Stimulated activated naive CD8-positive, alpha-beta T cell treated with anti-CD3 and anti-CD28 coated beads, Interleukin-15, Interleukin-2, amounts not matched to agents 100 ng/mL and 50 ng/mL, for 24 hours (primary cell): ENCODE results near the gene UGGT2.
"Not testable (repeated sequence)": the region's sequence is repeated elsewhere in the genome, so short reads cannot be mapped to it uniquely, and the experiment has no call there.

Experiments used
- H3K27ac Mint-ChIP-seq: one replicate; pipeline ENCODE4 v1.8.0; 2021; ENCODE audit warnings: mild to moderate bottlenecking, mixed read lengths
- H3K27me3 Mint-ChIP-seq: one replicate; pipeline ENCODE4 v1.8.0; 2021; ENCODE audit warnings: mixed read lengths
- H3K36me3 Mint-ChIP-seq: one replicate; pipeline ENCODE4 v1.8.0; 2021; ENCODE audit warnings: low read depth, mixed read lengths
- H3K4me1 Mint-ChIP-seq: one replicate; pipeline ENCODE4 v1.8.0; 2021; ENCODE audit warnings: low read depth, mixed read lengths
- H3K4me3 Mint-ChIP-seq: one replicate; pipeline ENCODE4 v1.8.0; 2021; ENCODE audit warnings: mild to moderate bottlenecking, mixed read lengths
- H3K9me3 Mint-ChIP-seq: one replicate; pipeline ENCODE4 v1.8.0; 2021; ENCODE audit warnings: mixed read lengths

The UGGT2 gene

DNA sequence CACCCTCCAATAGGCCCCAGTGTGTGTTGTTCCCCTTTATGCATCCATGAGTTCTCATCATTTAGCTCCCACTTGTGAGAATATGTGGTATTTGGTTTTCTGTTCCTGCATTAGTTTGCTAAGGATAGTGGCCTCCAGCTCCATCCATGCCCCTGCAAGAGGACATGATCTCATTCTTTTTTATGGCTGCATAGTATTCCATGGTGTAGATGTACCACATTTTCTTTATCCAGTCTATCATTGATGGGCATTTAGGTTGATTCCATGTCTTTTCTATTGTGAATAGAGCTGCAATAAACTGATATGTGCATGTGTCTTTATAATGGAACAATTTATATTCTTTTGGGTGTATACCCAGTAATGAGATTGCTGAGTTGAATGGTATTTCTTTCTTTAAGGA lies 263.9 kb downstream of the UGGT2 start:
- H3K4me1 Mint-ChIP-seq, H3K9me3 Mint-ChIP-seq, H3K27me3 Mint-ChIP-seq, H3K27ac Mint-ChIP-seq, H3K4me3 Mint-ChIP-seq: not testable (repeated sequence)
- peaks cover 90% of the 10 kb centered on the region for H3K36me3 Mint-ChIP-seq

DNA sequence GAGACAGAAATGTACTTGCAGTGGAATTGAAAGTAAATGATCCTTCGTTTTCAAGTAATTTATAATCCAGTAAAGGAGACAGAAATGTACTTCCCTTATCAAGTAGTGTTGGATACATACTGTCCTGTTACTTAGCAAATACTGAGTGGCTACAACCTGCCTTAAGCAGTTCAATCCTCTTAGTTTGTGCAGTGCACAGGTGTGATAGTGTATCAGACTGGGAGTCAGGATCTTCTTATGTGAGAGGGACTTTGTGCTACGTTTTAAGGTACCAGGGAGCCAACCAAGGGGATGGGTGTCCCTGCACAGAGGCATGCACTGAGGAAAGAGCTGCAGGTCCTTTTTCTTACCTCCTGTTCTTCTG lies 265.1 kb downstream of the UGGT2 start:
- no peak overlapping the region for H3K4me3 Mint-ChIP-seq
- no peaks in the 10 kb centered on the region for H3K27me3 Mint-ChIP-seq
- H3K4me1 Mint-ChIP-seq, result no peaks in the 10 kb centered on the region
- peaks cover 83% of the 10 kb centered on the region for H3K36me3 Mint-ChIP-seq
- peaks cover 4% of the 10 kb centered on the region for H3K9me3 Mint-ChIP-seq
- H3K27ac Mint-ChIP-seq, result no peak overlapping the region

DNA sequence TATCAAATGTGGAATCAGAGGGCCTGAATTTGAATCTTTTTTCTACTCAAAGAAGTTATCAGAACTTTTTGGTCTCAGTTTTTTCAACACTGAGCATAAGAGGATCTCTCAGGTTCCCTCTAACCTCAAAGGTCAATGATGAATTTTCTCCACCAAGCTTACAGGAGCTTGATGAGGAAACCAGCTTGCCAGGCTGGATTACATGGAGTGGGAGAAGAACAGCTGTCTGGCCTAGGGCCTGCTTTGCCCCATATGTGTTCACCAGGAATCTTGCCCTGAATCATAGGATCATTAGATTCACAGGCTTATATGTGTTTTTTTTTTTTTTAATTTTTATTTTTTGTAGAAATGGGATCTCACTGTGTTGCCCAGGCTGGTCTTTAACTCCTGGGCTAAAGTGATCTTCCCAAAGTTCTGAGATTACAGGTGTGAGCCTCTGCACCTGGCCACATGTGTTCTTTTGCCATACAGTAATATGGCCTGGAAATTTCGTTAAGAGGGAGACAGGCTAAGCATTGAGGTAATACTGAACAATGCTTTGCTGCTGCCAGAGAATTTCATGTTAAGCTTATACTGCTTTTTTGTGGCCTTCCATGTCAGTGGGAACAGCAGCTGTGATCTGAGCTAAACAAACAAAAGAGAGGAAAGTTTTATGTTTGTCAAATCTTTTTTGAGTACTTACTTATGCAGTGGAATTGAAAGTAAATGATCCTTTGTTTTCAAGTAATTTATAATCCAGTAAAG lies 265.7 kb downstream of the UGGT2 start:
- Mint-ChIP-seq H3K27ac (no peak overlapping the region), H3K4me3 (no peak overlapping the region), H3K9me3 (peaks cover 4% of the 10 kb centered on the region), H3K27me3 (no peaks in the 10 kb centered on the region), H3K36me3 (peaks cover 78% of the 10 kb centered on the region), H3K4me1 (no peaks in the 10 kb centered on the region)

DNA sequence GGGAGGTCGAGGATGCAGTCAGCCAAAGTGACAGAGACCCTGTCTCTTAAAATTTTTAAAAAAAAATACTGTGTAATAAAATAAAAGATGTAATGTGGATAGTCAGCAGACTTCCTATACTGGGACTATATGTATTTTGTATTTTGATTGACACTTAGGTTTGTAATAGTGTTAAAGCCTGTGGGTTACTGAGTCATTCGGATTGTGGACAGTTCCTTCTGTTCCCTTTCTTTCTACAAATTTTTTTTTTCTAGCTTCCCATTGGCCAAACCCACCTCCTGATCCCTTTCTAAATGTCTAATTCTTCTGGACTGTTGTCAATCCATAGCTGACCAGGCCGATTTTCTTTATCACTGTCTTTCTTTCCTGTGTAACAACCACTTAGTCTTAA lies 268.3 kb downstream of the UGGT2 start:
- Mint-ChIP-seq H3K4me1 (no peaks in the 10 kb centered on the region), H3K36me3 (peaks cover 53% of the 10 kb centered on the region), H3K27ac (no peak overlapping the region), H3K9me3 (peaks cover 4% of the 10 kb centered on the region), H3K27me3 (no peaks in the 10 kb centered on the region), H3K4me3 (no peak overlapping the region)

DNA sequence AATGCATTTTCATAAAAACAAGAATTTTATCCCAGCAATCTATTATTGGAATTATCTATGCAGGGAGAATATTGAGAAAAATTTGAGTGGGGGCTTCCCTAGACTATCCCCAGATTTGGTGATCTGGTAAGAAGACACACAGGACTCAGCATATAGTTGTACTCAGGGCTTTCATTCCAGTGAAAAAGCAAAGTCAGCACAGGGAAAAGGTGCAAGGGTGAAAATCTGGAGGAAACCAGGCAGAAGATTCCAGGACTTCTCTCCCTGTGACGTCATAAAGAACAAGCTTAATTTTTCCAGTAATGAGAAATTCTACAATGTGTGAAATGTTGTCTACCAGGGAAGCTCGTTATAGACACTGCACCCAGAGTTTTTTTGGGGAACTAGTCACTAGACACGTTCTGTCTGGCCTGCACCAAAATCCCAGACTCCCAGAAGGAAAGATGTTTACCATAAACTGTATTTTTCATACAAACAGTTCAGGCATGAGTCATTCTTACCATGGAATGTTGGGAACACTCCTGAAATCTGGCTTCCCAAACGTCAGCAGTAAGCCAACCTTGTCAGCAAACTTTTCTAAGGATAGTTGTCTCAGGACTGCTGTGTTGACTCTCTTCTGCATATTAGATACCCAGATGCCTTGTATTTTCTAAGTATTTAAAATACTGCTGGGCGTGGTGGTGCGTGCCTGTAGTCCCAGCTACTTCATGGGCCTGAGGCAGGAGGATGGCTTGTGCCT lies 268.9 kb downstream of the UGGT2 start:
- Mint-ChIP-seq H3K36me3 (peaks cover 47% of the 10 kb centered on the region), H3K27ac (no peak overlapping the region)

DNA sequence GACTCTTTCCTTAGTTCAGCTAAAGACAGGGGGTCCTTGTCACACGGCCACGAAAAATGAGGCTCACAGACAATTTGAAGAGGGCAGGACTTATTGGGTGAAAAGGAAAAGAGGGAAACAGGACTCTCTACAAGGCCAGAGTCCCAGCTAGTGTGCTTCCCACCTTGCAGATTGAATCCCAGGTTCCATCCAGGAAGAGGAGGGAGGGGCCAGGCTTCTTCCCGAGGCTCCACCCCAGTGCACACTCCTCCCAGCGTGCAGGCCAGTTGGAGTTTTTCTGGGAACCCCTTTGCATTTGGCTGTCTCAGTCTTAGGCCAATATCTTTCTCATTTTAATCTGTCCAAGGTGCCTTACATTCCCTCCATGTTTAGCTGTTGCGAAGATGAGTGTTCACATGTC lies 269.5 kb downstream of the UGGT2 start:
- Mint-ChIP-seq H3K9me3 (peaks cover 4% of the 10 kb centered on the region), H3K4me3 (no peak overlapping the region), H3K27me3 (no peaks in the 10 kb centered on the region)

More for the DNA sequence above, 268.9 kb downstream of the UGGT2 start:
- peaks cover 4% of the 10 kb centered on the region for H3K9me3 Mint-ChIP-seq
- no peak overlapping the region for H3K4me3 Mint-ChIP-seq
- H3K27me3 Mint-ChIP-seq, result no peaks in the 10 kb centered on the region
- no peaks in the 10 kb centered on the region for H3K4me1 Mint-ChIP-seq

DNA sequence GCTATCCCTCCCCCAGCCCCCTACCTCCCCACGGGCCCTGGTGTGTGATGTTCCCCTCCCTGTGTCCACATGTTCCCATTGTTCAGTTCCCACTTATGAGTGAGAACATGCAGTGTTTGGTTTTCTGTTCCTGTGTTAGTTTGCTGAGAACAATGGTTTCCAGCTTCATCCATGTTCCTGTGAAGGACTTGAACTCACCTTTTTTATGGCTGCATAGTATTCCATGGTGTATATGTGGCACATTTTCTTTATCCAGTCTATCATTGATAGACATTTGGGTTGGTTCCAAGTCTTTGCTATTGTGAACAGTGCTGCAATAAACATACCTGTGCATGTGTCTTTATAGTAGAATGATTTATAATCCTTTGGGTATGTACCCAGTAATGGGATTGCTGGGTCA lies 271.3 kb downstream of the UGGT2 start:
- H3K4me1 Mint-ChIP-seq, H3K9me3 Mint-ChIP-seq, H3K27me3 Mint-ChIP-seq, H3K27ac Mint-ChIP-seq, H3K4me3 Mint-ChIP-seq: not testable (repeated sequence)
- H3K36me3 Mint-ChIP-seq, result peaks cover 40% of the 10 kb centered on the region

More for the DNA sequence above, 269.5 kb downstream of the UGGT2 start:
- peaks cover 42% of the 10 kb centered on the region for H3K36me3 Mint-ChIP-seq
- H3K4me1 Mint-ChIP-seq, result no peaks in the 10 kb centered on the region
- H3K27ac Mint-ChIP-seq, result no peak overlapping the region

DNA sequence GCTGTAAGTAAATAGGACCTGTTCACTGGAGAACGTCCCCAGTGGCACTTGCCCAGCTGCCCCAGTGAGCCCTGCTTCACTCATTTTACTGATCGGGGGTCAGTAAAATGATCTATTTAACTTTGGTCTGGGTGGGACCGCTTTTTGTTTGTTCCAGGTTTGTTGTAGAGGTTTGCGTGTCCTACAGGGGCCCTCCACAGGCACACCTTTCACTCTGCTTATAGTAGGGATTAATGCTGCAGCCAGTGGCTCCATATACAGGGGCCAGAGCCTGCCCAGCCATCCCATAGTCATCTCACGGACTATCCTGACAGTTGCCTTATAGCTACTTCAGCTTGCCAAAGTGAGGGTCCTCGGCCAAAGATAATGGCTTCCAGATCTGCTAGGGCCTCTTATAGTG lies 272.2 kb downstream of the UGGT2 start:
- Mint-ChIP-seq H3K9me3 (no peaks in the 10 kb centered on the region), H3K4me3 (no peak overlapping the region), H3K36me3 (peaks cover 35% of the 10 kb centered on the region), H3K27me3 (no peaks in the 10 kb centered on the region), H3K27ac (no peak overlapping the region), H3K4me1 (no peaks in the 10 kb centered on the region)

DNA sequence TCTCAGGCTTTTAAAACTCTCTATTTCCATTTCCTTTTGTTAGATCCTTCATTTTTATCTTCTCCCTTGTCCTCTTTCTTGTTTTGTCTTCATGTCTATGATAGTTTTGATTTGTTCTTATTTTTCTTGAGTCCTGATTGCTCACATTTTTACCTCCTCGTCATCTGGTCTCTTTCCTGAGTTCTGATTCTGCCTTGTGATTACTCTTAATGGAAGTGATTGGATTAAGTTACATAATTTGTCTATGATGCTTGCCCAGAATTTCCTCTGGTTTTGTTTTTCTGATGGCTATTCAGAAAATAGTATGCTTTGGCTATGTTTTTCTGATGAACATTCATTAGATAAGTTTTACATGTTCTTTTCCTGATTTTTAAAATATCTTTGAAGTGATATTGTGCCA lies 273.7 kb downstream of the UGGT2 start:
- no peak overlapping the region for H3K27ac Mint-ChIP-seq
- H3K4me1 Mint-ChIP-seq, result no peaks in the 10 kb centered on the region
- no peaks in the 10 kb centered on the region for H3K9me3 Mint-ChIP-seq
- no peaks in the 10 kb centered on the region for H3K27me3 Mint-ChIP-seq
- no peak overlapping the region for H3K4me3 Mint-ChIP-seq
- peaks cover 31% of the 10 kb centered on the region for H3K36me3 Mint-ChIP-seq

DNA sequence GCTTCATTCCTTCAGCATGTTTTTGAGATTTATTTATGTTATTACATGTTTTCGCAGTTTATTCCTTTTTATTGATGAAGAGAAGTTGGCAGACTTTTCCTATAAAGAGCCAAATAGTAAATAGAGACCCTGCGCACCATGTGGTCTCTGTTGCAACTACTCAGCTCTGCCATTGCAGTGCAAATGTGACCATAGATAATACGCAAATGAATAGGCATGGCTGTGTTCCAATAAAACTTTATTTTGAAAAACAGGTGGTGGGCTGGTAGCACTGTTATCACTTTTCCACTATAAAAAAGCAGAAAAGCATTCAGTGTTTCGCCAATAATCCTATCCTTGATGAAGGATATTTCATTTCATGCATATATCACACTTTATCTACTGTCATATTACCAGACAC lies 281.3 kb downstream of the UGGT2 start:
- H3K4me1 Mint-ChIP-seq, result peaks cover 4% of the 10 kb centered on the region

DNA sequence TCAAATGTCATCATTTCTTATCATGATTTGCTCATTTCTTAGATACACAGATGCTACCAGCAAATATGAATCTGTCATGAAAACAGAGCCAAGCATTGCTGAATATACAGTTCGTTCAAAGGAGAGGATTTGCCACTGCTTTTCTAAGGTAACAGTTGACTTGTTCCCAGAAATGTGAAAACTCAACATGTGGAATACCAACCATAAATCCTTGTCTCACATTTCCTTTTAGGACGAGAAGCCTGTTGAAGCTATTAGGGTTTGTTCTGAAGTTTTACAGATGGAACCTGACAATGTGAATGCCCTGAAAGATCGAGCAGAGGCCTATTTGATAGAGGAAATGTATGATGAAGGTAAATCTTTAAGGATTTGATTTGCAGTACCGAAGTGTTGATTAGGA lies 289.6 kb downstream of the UGGT2 start:
- H3K36me3 Mint-ChIP-seq, result peaks cover 54% of the 10 kb centered on the region
- H3K27ac Mint-ChIP-seq, result no peak overlapping the region
- H3K9me3 Mint-ChIP-seq, result no peaks in the 10 kb centered on the region
- no peaks in the 10 kb centered on the region for H3K27me3 Mint-ChIP-seq
- no peak overlapping the region for H3K4me3 Mint-ChIP-seq
- H3K4me1 Mint-ChIP-seq, result no peaks in the 10 kb centered on the region

More for the DNA sequence above, 281.3 kb downstream of the UGGT2 start:
- peaks cover 54% of the 10 kb centered on the region for H3K36me3 Mint-ChIP-seq
- no peaks in the 10 kb centered on the region for H3K27me3 Mint-ChIP-seq
- H3K27ac Mint-ChIP-seq, result no peak overlapping the region
- H3K4me3 Mint-ChIP-seq, result no peak overlapping the region
- no peaks in the 10 kb centered on the region for H3K9me3 Mint-ChIP-seq

DNA sequence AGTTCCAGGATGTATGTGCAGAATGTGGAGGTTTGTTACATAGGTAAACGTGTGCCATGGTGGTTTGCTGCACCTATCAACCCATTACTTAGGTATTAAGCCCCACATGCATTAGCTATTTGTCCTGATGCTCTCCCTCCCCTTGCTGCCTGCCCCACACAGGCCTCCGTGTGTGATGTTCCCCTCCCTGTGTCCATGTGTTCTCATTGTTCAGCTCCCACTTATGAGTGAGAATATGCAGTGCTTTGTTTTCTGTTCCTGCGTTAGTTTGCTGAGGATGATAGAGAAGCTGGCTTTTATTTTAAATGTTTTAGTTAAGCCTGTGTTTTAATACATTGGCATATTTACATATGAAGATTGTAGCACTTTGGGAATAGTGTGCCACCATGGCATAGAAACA lies 290.6 kb downstream of the UGGT2 start:
- H3K4me1 Mint-ChIP-seq, H3K9me3 Mint-ChIP-seq, H3K4me3 Mint-ChIP-seq, H3K27me3 Mint-ChIP-seq, H3K27ac Mint-ChIP-seq: not testable (repeated sequence)
- H3K36me3 Mint-ChIP-seq, result peaks cover 52% of the 10 kb centered on the region

DNA sequence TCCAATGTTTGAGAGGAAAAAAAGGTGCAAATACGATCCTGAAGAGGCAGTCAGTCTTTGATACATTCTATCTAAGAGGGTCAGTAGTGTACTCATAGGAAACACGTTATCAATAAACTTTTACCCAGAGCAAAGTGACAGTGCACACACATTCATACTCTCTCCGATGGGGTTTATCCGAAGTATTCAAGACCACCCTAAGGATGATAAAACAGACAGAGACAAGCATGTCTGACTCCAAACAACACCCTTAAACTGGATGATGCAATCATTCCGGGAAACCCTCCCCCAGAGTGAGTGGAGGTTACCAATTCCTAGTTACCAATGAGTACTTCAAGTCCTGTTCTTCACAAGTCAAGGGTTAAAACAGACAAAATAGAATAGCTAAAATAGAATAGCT lies 297.1 kb downstream of the UGGT2 start:
- peaks cover 32% of the 10 kb centered on the region for H3K36me3 Mint-ChIP-seq
- H3K27me3 Mint-ChIP-seq, result no peaks in the 10 kb centered on the region
- peak overlapping the region; percentile 89 for H3K27ac Mint-ChIP-seq
- H3K9me3 Mint-ChIP-seq, result no peaks in the 10 kb centered on the region
- no peak overlapping the region for H3K4me3 Mint-ChIP-seq
- H3K4me1 Mint-ChIP-seq, result peaks cover 9% of the 10 kb centered on the region

DNA sequence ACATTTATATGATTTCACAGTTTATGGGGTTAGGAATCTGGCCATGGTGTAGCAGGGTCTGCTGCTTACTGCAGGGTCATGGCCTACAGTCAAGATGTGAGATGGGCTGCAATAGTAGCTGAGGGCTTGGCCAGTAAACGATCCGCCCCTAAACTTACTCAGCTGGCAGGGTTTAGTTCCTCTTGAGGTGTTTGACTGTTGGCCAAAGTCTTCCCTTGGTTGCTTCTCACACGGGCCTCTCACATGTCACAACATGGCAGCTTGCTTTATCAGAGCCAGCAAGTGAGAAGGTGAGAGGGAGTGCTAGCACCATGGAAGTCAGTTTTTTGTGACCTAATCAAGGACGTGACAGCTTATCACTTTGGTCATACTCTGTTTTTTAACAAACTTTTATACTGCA lies 299.1 kb downstream of the UGGT2 start:
- Mint-ChIP-seq H3K4me1 (peaks cover 9% of the 10 kb centered on the region), H3K9me3 (no peaks in the 10 kb centered on the region), H3K4me3 (no peak overlapping the region), H3K27ac (no peak overlapping the region), H3K27me3 (no peaks in the 10 kb centered on the region), H3K36me3 (peaks cover 25% of the 10 kb centered on the region)

DNA sequence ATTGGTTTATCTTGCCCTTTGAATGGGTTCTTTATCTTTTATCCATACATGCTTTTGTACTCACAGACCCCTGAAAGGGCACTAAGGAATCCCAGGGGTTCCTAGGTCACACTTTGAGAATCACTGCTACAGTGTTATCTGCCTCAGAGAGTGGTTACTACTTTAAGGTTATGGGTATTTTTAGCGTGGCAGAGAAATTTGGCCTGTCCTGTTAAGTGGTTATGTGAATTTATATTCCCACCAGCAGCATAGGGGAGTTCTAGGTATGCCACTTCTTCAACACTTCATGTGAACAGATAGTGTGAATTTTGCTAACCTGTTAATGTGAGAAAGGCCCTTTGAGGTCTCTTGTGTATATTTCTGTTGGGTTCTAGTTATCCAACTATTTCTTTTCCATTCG lies 300.5 kb downstream of the UGGT2 start:
- no peaks in the 10 kb centered on the region for H3K9me3 Mint-ChIP-seq
- H3K36me3 Mint-ChIP-seq, result peaks cover 20% of the 10 kb centered on the region
- peaks cover 9% of the 10 kb centered on the region for H3K4me1 Mint-ChIP-seq
- H3K27me3 Mint-ChIP-seq, result no peaks in the 10 kb centered on the region
- no peak overlapping the region for H3K4me3 Mint-ChIP-seq
- no peak overlapping the region for H3K27ac Mint-ChIP-seq
